HepG2 (cell line): ENCODE data around the gene STX4. TPM values are rescaled to one million over a fixed set of nuclear protein-coding genes. Genes with fewer than 3 reads are reported as not detected.

Experiments used
- CBFB ChIP-seq: sonication (generic); formaldehyde crosslinking; IDR thresholded peaks from 2 replicates; pipeline ENCODE4 v1.4.0; 2020; ENCODE audit warnings: missing genetic modification reagents
- CC2D1A ChIP-seq: sonication (generic); formaldehyde crosslinking; IDR thresholded peaks from 2 replicates; pipeline ENCODE4 v1.8.1; 2023; ENCODE audit warnings: mild to moderate bottlenecking, missing genetic modification reagents
- HNRNPL ChIP-seq: fragments of 200-400 bp; formaldehyde crosslinking; IDR thresholded peaks from 2 replicates; pipeline ENCODE4 v1.6.1; 2017; ENCODE audit warnings: mild to moderate bottlenecking, low read depth, low read length
- NPAS2 ChIP-seq: sonication (generic); formaldehyde crosslinking; IDR thresholded peaks from 2 replicates; pipeline ENCODE4 v1.8.0; 2022; ENCODE audit warnings: mild to moderate bottlenecking, missing genetic modification reagents, borderline replicate concordance
- PPARG ChIP-seq: conservative IDR thresholded peaks from 2 replicates; pipeline ENCODE4 v1.6.1; 2016; ENCODE audit warnings: missing biosample characterization, missing genetic modification reagents
- SKIL ChIP-seq: sonication (generic); formaldehyde crosslinking; IDR thresholded peaks from 2 replicates; pipeline ENCODE4 v1.8.0; 2022; ENCODE audit warnings: missing genetic modification reagents, mild to moderate bottlenecking, moderate library complexity, borderline replicate concordance
- ZBTB26 ChIP-seq: IDR thresholded peaks from 2 replicates; pipeline ENCODE4 v1.6.1; 2016; ENCODE audit warnings: missing compliant biosample characterization, missing genetic modification reagents, borderline replicate concordance
- ZBTB34 ChIP-seq: sonication (generic); formaldehyde crosslinking; IDR thresholded peaks from 2 replicates; pipeline ENCODE4 v1.8.0; 2022; ENCODE audit warnings: mild to moderate bottlenecking, missing genetic modification reagents
- ZFX ChIP-seq: sonication (generic); formaldehyde crosslinking; IDR thresholded peaks from 2 replicates; pipeline ENCODE4 v1.4.0; 2020; ENCODE audit warnings: mild to moderate bottlenecking, low read depth, missing genetic modification reagents, moderate library complexity
- ZFY ChIP-seq: sonication (generic); formaldehyde crosslinking; IDR thresholded peaks from 2 replicates; pipeline ENCODE4 v1.4.0; 2020; ENCODE audit warnings: missing genetic modification reagents
- ZNF572 ChIP-seq: sonication (generic); formaldehyde crosslinking; IDR thresholded peaks from 2 replicates; pipeline ENCODE4 v1.5.1; 2020; ENCODE audit warnings: mild to moderate bottlenecking, missing genetic modification reagents
- ZNF646 ChIP-seq: sonication (generic); formaldehyde crosslinking; IDR thresholded peaks from 2 replicates; pipeline ENCODE4 v1.9.0; 2021; ENCODE audit warnings: mild to moderate bottlenecking, missing genetic modification reagents
- ZNF720 ChIP-seq: sonication (generic); formaldehyde crosslinking; IDR thresholded peaks from 2 replicates; pipeline ENCODE4 v1.4.0; 2020; ENCODE audit warnings: missing genetic modification reagents
- ZNF839 ChIP-seq: sonication (generic); formaldehyde crosslinking; IDR thresholded peaks from 2 replicates; pipeline ENCODE4 v1.4.0; 2020; ENCODE audit warnings: missing genetic modification reagents, mild to moderate bottlenecking, borderline replicate concordance
- polyA plus RNA-seq, 8 experiments: library from polyadenylated mRNA; depleted of rRNA in 3 of 8; stranded (reverse) in 7 of 8; unstranded in 1 of 8; fragments of >200 nt; fragmentation: Illumina TruSeq in 4 of 8; extraction: Trizol in 4 of 8; gene quantifications; 2 replicates each; pipeline versions ENCODE4 v1.2.1 to v1.2.3, GENCODE V29; 2011 to 2016; ENCODE audit warnings: low read depth in 4 of 8, missing spikeins in 1 of 8, mixed read lengths in 1 of 8; ENCODE audit not compliant: insufficient read depth in 1 of 8
- total RNA-seq, 5 experiments: library from RNA; depleted of rRNA; stranded (reverse); fragments of >200 nt; fragmentation: Illumina TruSeq; extraction: Trizol; gene quantifications; 2 replicates each; pipeline ENCODE4 v1.2.3, GENCODE V29; 2016; ENCODE audit warnings: low read depth in 1 of 5
- TF ChIP-seq, protein P1 (sequence below): sonication (generic); formaldehyde crosslinking; IDR thresholded peaks from 2 replicates; pipeline ENCODE4 v1.5.0; 2020; ENCODE audit warnings: missing genetic modification reagents

Gene STX4
- total and polyA plus RNA-seq, 2 of the 13 experiments (the other 11 are each of a cell fraction or from before 2014, with no cell fraction given) = 29.2 to 34.6 TPM

DNA sequence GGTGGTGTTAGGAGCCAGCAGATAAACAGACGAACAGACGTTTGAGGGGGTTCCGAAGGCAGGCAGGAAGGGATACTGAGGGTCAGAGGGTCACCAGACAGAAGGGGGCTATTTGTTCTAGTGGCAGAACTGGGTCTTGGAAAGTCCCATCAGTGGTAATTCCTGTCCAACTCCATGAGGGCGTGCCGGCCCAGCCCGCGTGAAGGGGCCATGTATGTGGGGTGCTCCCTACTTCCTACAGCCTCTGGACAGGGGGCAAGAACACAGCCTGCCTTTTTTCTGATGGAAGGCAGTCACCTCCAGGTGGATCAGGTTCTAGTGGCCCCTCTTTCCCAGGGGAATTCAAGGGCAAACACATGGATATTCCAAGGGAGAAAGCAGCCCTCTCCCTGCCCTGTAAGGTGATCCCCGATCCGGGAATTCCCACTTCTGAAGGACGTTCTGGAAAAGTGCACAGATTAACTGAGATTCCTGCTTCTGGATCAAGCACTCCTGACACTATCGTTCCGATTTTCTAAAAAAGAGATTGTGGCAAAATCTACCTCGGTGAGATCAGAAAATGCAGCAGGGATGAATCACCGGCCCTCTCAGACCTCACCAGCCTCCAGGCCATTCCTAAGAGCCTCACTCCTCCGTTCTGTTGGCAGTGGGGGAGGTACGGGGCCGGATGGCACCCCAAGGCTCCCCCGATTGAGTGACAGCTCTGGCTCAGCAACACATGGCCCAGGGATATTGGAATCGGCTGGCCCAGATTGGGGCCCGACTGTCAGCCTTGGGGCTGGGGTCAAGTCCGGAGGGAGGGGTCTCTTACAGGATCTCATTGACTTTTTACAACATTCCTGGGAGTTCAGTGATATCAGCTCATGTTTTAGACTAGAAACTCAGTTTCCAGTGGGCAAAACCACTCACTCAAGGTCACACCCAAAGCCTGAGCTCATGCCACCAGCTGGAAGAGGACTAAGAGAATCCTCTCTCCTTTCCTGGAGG, 35.3 kb upstream of the STX4 start (continued):
- 0 out of 2 replicates have a peak, but pooled peaks have one; percentile 38 for TF ChIP-seq ZNF646 (CRISPR knock-in tag)
- peak; percentile 18; the same call in 1 of the 2 replicates for TF ChIP-seq CBFB (CRISPR knock-in tag)
- no peak for TF ChIP-seq ZNF720 (CRISPR knock-in tag)
- TF ChIP-seq SKIL (CRISPR knock-in tag) = 0 out of 2 replicates have a peak, but pooled peaks have one; percentile 7
- no peak for TF ChIP-seq ZFY (CRISPR knock-in tag)
- TF ChIP-seq ZNF839 (CRISPR knock-in tag) = no peak
- TF ChIP-seq NPAS2 (CRISPR knock-in tag) = 0 out of 2 replicates have a peak, but pooled peaks have one; percentile 33
- no peak for TF ChIP-seq CC2D1A (CRISPR knock-in tag)
- no peak for TF ChIP-seq HNRNPL
- TF ChIP-seq ZBTB34 (CRISPR knock-in tag) = no peak
- TF ChIP-seq, protein P1, sequence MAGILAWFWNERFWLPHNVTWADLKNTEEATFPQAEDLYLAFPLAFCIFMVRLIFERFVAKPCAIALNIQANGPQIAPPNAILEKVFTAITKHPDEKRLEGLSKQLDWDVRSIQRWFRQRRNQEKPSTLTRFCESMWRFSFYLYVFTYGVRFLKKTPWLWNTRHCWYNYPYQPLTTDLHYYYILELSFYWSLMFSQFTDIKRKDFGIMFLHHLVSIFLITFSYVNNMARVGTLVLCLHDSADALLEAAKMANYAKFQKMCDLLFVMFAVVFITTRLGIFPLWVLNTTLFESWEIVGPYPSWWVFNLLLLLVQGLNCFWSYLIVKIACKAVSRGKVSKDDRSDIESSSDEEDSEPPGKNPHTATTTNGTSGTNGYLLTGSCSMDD (CRISPR knock-in tag) = no peak
- no peak for TF ChIP-seq ZNF572
- peak; percentile 92 for TF ChIP-seq ZBTB26 (CRISPR knock-in tag)
- TF ChIP-seq ZFX (CRISPR knock-in tag) = no peak; the same call in 1 of the 2 replicates
- TF ChIP-seq PPARG (CRISPR knock-in tag) = 0 out of 2 replicates have a peak, but pooled peaks have one; percentile 40
